ENCODE measurements around the gene SVIL.
"Not testable (repeated sequence)": the region's sequence is repeated elsewhere in the genome, so short reads cannot be mapped to it uniquely, and the experiment has no call there.

SVIL gene

DNA sequence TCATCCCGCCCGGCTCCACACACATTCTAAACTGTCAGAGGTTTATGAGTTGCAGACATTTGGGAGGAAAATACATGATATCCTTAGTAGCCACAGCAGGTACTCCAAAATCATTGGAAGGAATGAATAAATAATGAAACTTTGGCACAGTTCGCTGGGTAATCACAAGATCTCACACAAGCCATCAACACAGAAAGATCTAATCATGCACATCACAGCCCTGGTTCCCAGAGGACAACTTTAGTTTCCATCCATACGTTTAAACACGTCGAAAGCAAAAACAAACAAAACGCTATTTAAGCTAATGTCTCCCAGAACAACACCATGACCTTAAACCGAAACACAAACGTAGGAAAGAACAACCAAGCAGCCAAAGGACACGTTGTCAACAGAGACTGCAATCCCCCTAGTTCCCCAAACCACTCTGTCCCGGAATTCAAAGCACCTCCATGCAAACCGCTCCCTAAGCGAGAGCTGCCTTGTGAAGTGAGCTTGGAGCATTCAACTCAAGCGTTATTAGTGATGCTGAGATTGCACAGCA is 12.3 kb downstream of the SVIL start:
- no peak for DNase-seq (ENCODE audit: low read depth in 2 of 2)

DNA sequence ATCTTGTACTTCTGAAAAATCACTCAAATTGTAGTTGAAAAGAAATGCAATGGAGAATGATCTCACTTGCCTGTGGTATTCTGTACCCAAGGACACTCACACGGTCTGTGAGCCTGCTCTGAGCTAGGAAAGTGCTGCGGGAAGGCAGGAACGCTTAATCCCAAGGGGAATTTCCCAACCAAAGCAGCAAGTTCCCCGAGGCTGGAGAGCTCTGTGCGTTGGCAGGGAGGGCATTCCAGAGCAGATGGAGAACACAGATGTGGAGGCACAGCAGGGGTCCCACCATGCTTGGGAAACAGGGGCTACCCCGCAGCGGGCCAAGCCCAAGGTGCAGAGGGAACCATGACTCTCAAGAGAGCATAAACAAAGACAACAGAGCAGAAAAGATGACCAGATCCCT is 13.6 kb downstream of the SVIL start:
- DNase-seq (ENCODE audit: low read depth in 2 of 2): no peak

GRCh38 chr10:29620112-29620690 is 14.6 kb downstream of the SVIL start:
- no peak for DNase-seq (ENCODE audit: low read depth in 2 of 2)

GRCh38 chr10:29619241-29619669 is 15.5 kb downstream of the SVIL start:
- no peak for DNase-seq (ENCODE audit: low read depth in 2 of 2)

DNA sequence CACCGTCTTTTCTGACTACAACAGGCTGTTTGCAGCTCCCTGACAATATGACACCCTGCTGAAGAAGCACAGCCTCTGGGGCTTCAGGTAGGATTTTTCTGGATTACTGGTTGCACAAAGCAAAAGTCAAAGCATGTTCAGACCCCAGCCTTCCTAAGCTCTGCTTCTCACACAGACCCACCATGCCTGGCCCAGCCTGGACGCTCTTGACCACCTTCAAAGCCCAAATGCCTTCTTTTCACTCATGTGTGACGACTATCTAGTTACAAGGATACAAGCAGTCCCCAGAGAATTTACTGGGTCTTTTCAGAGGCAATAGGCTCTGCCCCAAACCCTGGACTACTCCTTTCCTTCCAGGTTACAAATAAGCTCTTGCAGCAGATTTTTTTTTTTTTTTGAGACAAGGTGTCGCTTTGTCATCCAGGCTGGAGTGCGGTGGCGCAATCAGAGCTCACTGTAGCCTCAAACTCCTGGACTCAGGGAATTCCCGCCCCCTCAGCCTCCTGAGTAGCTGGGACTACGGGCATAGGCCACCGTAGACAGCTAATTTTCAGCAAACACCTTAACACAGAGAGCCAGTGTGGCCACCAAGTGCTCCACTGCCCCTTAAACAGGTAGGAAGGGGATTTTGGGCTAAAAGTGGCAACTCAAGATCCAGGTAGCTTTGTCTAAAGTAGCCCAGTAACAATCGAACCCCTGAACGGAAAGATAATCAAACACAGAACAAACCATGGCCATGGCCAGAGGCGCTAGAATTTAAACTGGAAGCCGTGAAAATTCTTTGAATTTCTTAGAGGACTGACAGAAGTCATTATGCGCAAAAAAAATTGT is 16.2 kb downstream of the SVIL start:
- no peak for DNase-seq (ENCODE audit: low read depth in 2 of 2)

DNA sequence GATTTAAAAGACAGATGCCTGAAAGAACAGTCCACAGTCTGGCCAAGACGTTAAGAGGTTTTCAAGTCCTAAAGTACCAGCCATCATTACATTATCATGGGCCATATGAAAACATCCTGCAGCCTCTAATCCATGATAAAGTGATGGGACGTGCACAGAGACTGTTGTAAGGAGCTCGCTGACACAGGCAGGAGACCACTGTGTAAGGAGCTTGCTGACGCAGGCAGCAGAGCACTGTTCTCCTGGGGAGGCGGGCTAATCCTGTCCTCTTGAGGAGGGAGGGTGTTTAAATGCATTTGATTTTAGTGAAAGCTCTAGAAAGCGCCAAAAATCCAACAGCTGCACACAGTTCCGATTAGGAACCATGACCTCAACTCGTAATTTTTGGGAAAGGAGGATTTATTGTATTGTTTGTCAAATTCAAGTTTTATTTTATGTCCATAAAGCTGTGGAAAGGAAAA is 16.9 kb downstream of the SVIL start:
- DNase-seq (ENCODE audit: low read depth in 2 of 2): no peak

DNA sequence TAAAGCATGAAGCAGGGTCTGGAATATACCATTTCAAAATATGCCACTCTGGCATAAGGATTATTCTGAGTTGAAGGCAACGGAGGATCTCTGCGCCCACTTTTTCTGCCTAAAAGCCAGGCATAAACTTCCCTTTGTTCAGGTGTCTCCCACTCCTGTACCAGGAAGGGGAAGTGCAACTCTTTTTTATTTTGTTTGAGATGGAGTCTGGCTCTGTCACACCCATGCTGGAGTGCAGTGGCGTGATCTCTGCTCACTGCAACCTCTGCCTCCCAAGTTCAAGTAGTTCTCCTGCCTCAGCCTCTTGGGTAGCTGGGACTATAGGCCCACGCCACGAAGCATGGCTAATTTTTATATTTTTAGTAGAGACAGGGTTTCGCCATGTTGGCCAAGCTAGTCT is 18.2 kb downstream of the SVIL start:
- DNase-seq (ENCODE audit: low read depth in 2 of 2): no peak

- DNase-seq (ENCODE audit: low read depth in 2 of 2): no peak
Measured at GRCh38 chr10:29615195-29615594, 19.6 kb downstream of the SVIL start.

GRCh38 chr10:29614289-29614688 is 20.5 kb downstream of the SVIL start:
- not testable (repeated sequence) for DNase-seq (ENCODE audit: low read depth in 2 of 2)

DNA sequence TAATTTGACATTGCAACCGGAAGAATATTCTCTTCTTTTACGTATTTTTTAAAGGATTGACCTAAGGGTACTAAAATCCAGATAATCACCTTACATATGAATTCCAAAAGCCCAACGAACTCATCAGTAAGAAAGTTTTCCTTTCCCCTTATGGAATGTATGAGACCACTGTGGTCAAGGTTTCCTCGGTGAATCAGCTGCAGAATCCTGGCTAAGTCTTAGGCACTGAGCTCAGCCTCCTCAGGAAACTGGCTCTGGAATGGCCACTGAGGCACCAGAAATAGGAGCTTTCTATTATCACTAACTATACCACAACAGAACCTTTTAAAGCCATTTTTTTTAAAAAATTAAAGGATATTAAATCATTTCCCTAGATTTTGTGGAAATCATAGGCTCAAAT is 21.0 kb downstream of the SVIL start:
- DNase-seq (ENCODE audit: low read depth in 2 of 2): no peak

DNA sequence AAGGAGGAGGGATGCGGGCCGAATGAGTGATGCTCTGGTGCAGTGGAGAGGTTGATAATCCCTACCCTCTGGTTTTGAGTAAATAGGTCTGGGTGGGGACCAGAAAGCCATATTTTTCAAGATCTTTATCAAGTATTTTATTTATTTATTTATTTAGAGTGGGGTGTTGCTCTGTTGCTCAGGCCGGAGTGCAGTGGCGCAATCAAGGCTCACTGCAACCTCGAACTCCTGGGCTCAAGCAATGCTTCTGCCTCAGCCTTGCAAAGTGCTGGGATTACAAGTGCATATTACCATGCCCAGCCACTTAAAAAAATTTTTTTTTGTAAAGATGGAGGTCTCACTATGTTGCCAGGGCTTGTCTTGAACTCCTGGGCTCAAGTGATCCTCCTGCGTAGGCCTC is 21.6 kb downstream of the SVIL start:
- no peak for DNase-seq (ENCODE audit: low read depth in 2 of 2)

- DNase-seq (ENCODE audit: low read depth in 2 of 2): no peak
Measured at GRCh38 chr10:29612657-29613056, 22.1 kb downstream of the SVIL start.

- no peak for DNase-seq (ENCODE audit: low read depth in 2 of 2)
Measured at GRCh38 chr10:29611781-29612381, 22.9 kb downstream of the SVIL start.

DNA sequence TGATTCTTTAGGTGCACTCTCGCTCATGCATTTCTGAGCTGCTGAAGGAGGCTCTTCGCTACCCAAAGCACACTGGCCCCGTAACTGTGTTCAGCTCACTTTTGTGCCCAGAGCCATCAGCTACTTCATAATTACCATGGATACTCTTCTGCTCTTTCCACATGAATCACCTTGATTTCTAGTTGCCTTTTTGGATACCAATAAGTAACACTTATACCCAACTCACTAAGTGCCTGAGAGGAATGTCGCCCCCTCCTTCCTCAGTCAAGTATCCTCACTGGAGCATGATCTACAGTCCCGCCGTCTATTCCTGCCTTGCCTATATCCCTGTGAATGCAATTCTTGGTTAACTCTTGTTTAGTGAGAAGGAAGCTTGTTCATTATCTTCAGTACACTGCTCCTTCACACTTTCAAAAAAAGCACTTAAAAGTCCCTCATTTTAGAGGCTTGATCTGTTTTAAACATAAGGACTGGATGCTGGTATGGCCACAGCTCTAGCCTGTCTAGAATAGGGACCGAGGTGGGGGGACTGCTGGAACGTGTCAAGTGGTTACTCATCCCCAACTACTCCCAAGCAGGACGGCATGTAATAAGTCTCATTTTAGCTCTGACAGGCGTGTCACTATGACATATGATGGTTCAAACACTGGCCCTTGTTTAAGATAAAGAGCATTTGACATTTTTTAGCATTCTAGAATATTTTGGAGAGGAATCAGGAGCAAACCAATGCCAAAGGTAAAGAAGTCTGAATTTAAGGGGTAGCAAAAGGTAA is 23.7 kb downstream of the SVIL start:
- DNase-seq (ENCODE audit: low read depth in 2 of 2): no peak

DNA sequence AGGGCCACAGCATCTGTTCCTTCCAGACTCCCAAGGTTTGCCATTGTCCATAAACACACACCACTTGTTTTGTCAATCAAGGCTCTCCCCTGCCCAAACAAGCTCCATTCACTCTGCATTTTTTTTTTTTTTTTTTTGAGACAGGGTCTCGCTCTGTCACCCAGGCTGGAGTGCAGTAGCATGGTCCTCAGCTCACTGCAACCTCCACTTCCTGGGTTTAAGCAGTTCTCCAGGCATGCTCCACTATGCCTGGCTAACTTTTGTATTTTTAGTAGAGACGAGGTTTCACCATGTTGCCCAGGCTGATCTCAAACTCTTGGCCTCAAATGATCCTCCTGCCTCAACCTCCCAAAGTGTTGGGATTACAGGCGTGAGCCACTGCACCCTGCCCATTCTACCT is 24.4 kb downstream of the SVIL start:
- not testable (repeated sequence) for DNase-seq (ENCODE audit: low read depth in 2 of 2)

- no peak for DNase-seq (ENCODE audit: low read depth in 2 of 2)
Measured at GRCh38 chr10:29609696-29610095, 25.1 kb downstream of the SVIL start.

GRCh38 chr10:29608476-29609301 is 26.1 kb downstream of the SVIL start:
- DNase-seq (ENCODE audit: low read depth in 2 of 2): no peak

DNA sequence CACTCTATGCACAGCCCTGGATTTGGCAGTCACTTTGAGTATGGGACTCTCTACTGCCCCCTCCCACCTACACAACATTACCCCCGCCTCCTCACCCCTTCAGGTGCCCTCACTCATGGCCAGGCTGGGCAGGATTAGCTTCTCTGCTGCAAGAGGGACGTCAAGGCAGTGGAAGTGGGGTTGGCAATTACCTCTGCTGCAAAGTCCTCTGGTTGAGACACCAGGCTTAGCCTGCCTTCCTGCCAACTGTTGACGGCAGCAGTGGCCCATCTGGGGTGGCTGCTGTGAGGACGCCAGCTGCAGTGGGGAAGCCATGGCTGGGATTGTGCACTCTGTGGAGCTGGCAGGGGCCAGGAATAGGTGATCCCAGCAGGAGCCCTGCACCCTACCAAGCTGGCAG is 26.7 kb downstream of the SVIL start:
- DNase-seq (ENCODE audit: low read depth in 2 of 2): no peak

DNA sequence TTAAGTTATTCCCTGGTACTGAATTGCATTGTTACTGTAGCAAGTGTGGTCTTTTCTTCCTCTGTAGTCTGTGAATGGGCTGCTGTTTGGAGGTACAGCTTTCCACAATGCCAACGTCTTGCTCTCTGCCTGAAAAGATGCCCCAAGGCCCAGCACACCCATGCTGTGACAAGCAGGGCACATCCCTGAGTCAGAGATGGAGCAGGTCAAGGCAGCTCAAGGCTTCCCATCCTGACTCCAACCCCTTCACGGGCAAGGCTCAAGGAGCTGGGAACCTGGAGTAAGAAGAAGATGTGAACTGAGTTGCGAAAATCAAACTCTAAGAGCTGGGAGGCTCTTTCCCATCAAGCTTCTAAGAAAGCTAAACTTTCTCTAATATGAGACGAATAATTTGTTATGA is 27.2 kb downstream of the SVIL start:
- no peak for DNase-seq (ENCODE audit: low read depth in 2 of 2)

- not testable (repeated sequence) for DNase-seq (ENCODE audit: low read depth in 2 of 2)
Measured at GRCh38 chr10:29606693-29607092, 28.1 kb downstream of the SVIL start.

GRCh38 chr10:29604291-29604825 is 30.4 kb downstream of the SVIL start:
- DNase-seq (ENCODE audit: low read depth in 2 of 2): no peak
